ENCODE data around the gene RYK.
A peak's percentile ranks its signal among the peaks of the same experiment; 100 is the strongest.
"Not testable (repeated sequence)": the region's sequence is repeated elsewhere in the genome, so short reads cannot be mapped to it uniquely, and the experiment has no call there.

RYK gene

DNA sequence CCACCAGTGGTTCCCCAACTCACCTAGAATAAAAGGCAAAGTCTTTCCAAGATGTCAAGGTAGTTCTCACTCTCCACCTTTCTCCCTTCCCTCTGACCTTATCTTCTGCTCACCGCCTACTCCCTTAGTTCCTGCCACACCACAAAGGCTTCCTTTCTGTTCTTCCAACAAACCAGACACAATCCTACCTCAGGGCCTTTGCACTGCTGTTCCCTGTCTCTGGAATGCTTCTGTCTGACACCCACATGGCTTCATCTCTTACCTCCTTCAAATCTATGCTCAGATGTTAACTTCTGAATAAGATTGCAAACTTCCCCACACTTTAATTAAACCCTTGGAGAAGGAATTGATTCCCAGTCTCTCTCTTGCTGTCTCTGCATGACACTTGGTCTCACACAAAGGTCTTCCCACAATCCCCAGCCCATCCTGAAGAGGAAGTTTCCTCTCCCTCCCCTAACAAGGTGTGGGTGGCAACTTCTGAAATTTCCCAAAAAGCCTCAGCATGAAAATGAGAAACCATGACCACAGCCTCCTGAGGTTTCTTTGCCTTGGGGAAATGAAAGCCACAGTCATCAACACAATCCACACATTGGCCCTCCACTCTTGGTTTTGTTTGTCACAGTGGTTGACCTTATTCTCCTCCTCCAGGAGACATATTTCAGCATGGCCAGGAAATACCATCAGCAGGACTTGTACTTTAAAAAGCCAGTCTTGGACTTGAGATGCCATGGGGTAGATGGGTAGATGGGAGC is 3.0 kb upstream of the RYK start:
- DNase-seq: no peak

GRCh38 chr3:134252766-134253165 is 2.1 kb upstream of the RYK start:
- DNase-seq: no peak

DNA sequence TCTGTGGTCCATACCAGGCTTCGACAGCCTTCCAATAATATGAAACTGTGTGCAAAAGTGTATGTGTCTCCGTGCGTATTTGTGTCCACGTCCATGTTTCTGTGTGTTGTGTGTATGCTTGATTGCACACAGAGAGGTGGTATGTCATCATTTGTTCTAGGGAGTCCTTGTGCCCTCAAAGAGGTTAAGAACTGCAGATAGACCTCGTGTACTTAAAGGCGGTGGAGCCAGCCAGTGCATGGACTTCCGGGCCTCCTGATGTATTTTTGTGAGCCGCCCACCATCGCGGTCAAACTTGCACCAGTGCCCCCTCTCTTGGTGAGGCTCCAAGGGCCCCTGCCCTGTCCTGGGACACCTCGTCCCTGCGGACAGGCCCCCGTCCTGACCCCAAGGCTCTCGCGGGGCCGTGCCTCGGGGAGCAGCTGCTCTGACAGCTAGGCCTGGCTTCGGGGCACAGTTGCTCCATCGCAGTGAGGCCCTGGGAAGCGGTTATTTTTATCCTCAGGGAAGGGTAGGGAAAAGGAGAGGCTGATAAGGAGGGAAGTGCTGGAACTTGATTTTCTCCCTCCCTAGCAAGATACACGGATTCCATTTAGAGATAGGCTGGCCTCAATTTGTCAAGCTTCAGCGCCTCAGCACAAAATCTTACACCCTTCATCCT is 1.2 kb upstream of the RYK start:
- DNase-seq: no peak

GRCh38 chr3:134249935-134250716 is 533 bp downstream of the RYK start:
- peak; percentile 56 for DNase-seq

DNA sequence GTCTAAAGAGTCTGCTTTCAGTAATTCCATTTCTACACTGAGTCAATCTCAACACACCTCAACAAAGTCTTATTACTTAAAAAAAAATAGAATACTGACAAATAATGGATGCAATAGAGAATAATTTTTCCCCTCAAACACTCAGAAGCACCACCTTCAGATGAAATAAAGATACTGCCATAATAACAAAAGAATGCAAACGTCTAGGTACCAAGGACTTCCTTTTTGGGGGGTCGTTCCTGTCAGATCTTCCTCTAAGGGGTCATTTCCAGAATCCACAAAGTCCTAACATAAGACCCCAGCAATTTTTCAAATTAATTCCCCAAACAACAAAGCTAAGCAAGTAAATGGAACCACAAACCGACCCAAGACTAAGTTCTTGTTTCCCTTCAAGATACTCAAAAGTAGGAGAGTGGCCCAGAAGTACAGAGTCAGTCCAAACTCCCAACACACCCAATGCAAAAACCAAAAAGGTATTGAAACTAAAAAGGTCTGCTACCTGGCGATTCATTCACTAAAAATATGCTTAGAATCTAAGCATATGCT is 1.3 kb downstream of the RYK start:
- no peak for DNase-seq

- DNase-seq: no peak
Observed at GRCh38 chr3:134244921-134245320, 5.7 kb downstream of the RYK start.

GRCh38 chr3:134242649-134243617 is 7.7 kb downstream of the RYK start:
- DNase-seq: no peak

DNA sequence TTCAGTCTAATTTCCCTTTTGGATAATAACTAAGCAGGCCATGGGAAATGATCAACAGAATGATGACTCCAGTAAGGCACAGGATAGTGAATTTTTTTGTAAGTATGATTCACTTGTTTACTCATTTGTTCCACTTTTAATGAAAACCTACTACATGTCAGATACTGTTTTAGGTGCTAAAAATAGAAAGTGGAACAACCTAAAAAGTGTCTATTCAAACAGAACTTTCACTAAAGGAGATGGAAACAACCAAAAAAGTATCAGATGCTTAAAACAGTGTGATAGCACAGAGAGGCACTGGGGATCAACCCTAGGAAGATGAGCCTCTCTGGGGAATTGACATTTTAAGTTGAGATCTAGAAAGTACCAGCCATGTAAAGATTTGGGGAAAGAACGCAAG is 11.1 kb downstream of the RYK start:
- DNase-seq: no peak

DNA sequence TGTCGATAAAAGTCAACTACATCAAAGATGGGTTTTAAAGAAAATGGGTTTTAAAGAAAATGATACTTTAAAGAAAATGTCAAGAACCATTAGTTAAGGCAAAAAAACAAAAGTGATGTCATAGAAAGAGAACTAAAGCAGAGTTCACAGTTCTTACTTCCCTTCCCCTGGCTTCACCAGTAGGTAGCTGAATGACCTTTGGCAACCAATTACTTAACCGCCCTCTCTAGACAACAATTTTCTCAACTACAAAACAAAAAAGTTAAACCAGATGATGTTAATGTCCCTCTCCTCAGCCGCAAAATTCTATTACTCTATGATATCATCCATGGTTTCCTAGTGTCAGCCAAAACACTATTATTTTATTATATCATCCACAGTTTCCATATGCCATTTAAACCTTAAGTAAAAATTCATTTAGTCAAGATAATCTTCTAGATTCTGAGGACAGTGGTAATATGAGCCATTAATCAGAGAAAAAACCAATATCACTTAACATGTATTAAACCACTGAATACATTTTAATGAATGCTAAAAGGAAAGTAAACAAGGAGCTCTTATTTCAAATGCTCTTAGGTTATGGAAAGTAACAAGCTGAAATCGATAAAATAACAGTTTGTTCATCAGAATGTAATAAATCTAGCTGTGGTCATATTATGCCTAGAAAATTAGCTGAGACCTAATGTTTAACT is 13.1 kb downstream of the RYK start:
- DNase-seq: peak; percentile 60

DNA sequence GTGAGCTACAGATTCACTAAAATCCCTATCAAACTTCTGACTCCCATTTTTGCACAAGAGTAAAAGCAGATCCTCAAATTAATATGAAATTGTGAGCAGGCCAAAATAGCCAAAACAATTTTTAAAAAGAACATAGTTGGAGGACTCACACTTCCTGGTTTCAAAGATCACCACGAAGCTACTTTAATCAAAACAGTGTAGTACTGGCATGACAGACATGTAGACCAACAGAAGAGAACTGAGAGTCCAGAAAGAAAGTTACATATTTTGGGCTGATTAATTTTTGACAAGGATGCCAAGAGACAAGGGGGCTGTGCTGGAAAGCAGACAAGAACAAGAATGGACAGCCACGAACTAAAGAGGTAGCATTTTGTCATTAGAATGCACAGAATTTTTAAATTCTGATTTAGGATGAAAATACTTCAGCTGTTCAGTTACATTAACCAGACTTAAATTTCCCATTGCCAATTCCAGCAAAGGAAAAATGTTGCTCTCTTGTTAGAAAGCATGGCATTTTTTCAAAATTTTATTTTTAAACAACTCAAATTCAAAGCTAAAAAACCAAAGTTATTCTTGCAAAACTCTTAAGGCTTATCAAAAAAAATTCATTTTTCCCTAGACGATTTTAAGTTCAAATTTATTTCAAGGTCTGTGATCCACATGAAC is 14.0 kb downstream of the RYK start:
- no peak for DNase-seq

- no peak for DNase-seq
Observed at GRCh38 chr3:134235577-134236076, 15.0 kb downstream of the RYK start.

- DNase-seq: no peak
Observed at GRCh38 chr3:134232951-134233350, 17.7 kb downstream of the RYK start.

GRCh38 chr3:134232151-134232550 is 18.5 kb downstream of the RYK start:
- no peak for DNase-seq

DNA sequence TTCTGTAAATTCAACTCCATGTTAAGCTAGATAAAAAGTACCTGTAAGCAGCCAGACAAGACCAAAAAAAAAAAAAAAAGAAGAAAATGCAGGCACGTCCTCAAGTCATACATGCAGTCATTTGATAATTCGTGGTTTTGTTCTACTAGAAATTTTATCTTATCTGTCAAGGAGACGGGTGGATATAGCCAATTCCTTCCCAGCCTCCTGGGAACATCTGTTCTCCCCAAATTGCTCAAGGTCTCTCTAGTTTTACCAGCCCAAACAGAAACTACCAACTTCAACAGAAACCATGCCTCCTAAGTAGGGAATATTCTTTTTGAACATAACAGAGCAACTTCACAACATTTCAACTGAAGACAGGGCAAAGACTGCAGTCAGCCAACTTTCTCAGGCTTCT is 19.5 kb downstream of the RYK start:
- no peak for DNase-seq

DNA sequence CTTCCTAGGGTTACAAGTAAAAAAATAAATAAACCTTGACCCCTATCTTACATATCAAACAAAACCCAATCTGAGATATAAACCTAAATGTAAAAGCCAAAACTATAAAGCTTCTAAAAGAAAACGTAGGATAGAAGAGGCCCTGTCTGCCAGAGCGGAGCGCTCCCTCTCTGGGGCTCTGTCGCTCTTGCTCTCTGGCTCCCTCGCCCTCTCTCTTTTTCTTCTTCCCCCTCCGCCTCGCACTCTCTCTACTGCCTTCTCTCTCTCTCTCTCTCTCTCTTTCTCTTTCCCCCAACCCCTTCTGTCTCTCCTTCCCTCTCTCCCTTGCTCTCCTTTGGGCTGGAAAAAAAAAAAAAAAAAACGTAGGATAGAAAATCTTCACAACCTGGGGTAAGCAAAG is 21.6 kb downstream of the RYK start:
- DNase-seq: no peak

GRCh38 chr3:134228479-134228878 is 22.2 kb downstream of the RYK start:
- DNase-seq: no peak

DNA sequence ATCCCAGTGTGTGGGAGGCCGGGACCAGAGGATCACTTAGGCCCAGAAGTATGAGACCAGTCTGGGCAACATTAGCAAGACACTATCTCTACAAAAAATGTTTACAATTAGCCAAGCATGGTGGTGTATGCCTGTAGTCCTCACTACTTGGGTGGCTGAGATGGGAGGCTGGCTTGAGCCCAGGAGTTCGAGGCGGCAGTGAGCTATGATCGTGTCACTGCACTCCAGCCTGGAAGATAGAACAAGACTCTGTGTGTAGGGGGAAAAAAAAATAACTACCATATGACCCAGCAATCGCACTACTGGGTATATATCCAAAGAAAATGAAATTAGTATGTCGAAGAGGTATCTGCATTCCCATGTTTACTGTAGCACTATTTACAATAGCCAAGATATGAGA is 22.6 kb downstream of the RYK start:
- DNase-seq: no peak

GRCh38 chr3:134224796-134225156 is 25.9 kb downstream of the RYK start:
- not testable (repeated sequence) for DNase-seq

GRCh38 chr3:134222835-134223234 is 27.8 kb downstream of the RYK start:
- DNase-seq: no peak

DNA sequence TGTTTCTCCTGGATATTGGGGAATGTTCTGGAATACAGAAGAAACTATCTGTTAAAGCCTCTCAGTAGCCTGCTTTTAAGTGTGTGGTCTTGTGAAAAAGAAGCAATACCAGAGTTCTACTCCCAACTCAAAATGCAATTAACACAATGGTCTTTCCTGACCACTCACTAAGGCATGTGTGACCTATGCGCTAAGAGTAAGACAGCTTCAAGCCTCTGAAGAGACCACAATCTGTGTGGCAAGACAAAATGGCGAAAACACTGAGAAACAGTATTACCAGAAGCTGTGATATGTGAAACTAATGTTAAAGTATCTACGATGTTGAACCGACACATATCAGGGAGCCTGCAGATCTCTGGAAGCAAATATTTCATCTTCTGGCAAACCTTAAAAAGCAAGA is 33.8 kb downstream of the RYK start:
- DNase-seq: no peak

- no peak for DNase-seq
Observed at GRCh38 chr3:134216191-134216764, 34.4 kb downstream of the RYK start.

Measured in NCI-H1105 treated with DMSO at 0.1 percent for 48 hours (cell line).